HepG2 (cell line): ENCODE data around the gene DBN1. TPM values are rescaled to one million over a fixed set of nuclear protein-coding genes. Genes with fewer than 3 reads are reported as not detected.
A peak's percentile ranks its signal among the peaks of the same experiment; 100 is the strongest.

Experiments
- ARHGAP35 ChIP-seq: sonication (generic); formaldehyde crosslinking; IDR thresholded peaks from 2 replicates; pipeline ENCODE4 v1.9.0; 2022; ENCODE audit warnings: mild to moderate bottlenecking, inconsistent platforms, moderate library complexity, missing genetic modification reagents, borderline replicate concordance
- CCDC6 ChIP-seq: sonication (generic); formaldehyde crosslinking; IDR thresholded peaks from 2 replicates; pipeline ENCODE4 v1.8.1; 2022; ENCODE audit warnings: mild to moderate bottlenecking, missing genetic modification reagents, moderate library complexity
- CEBPG ChIP-seq: IDR thresholded peaks from 2 replicates; pipeline ENCODE4 v1.6.1; 2016
- ESRRA ChIP-seq: sonication (generic); formaldehyde crosslinking; IDR thresholded peaks from 2 replicates; pipeline ENCODE4 v1.5.1; 2020; ENCODE audit warnings: mild to moderate bottlenecking, low read depth, missing genetic modification reagents
- GABPB1 ChIP-seq: IDR thresholded peaks from 2 replicates; pipeline ENCODE4 v1.6.1; 2016; ENCODE audit warnings: mild to moderate bottlenecking, missing genetic modification reagents, moderate library complexity, missing compliant biosample characterization
- GATAD2A ChIP-seq: IDR thresholded peaks from 2 replicates; pipeline ENCODE4 v1.6.1; 2016
- GFI1 ChIP-seq: sonication (generic); formaldehyde crosslinking; IDR thresholded peaks from 2 replicates; pipeline ENCODE4 v1.5.0; 2020; ENCODE audit warnings: missing genetic modification reagents, mild to moderate bottlenecking, borderline replicate concordance
- HIVEP1 ChIP-seq: sonication (generic); formaldehyde crosslinking; IDR thresholded peaks from 2 replicates; pipeline ENCODE4 v1.4.0; 2020; ENCODE audit warnings: mild to moderate bottlenecking, missing genetic modification reagents
- MAFF ChIP-seq: IDR thresholded peaks from 2 replicates; pipeline ENCODE4 v1.6.1; 2011; ENCODE audit warnings: low read depth, low read length, improper control_type of control experiment
- MBD4 ChIP-seq: IDR thresholded peaks from 2 replicates; pipeline ENCODE4 v1.6.1; 2012; ENCODE audit warnings: low read length, inconsistent platforms, borderline replicate concordance
- NFYC ChIP-seq: IDR thresholded peaks from 2 replicates; pipeline ENCODE4 v1.6.1; 2016; ENCODE audit warnings: missing genetic modification reagents, missing compliant biosample characterization
- NKX3-1 ChIP-seq: sonication (generic); formaldehyde crosslinking; IDR thresholded peaks from 2 replicates; pipeline ENCODE4 v1.5.0; 2020; ENCODE audit warnings: missing genetic modification reagents
- NR2F1 ChIP-seq, 2 experiments: fragments of 450-650 bp in 1 of 2; formaldehyde crosslinking in 1 of 2; IDR thresholded peaks; 2 replicates each; pipeline versions ENCODE4 v1.5.0 to v1.6.1; 2016 to 2020; ENCODE audit warnings: mild to moderate bottlenecking in 1 of 2, missing compliant biosample characterization in 1 of 2, missing genetic modification reagents in 1 of 2, moderate library complexity in 1 of 2
- RORA ChIP-seq: sonication (generic); formaldehyde crosslinking; IDR thresholded peaks from 2 replicates; pipeline ENCODE4 v1.5.0; 2020; ENCODE audit warnings: mild to moderate bottlenecking, missing genetic modification reagents, moderate library complexity
- SIX1 ChIP-seq: sonication (generic); formaldehyde crosslinking; IDR thresholded peaks from 2 replicates; pipeline ENCODE4 v1.4.0; 2020; ENCODE audit warnings: missing genetic modification reagents, borderline replicate concordance
- SOX6 ChIP-seq, 2 experiments: fragments of 450-650 bp in 1 of 2; sonication (generic) in 1 of 2; formaldehyde crosslinking in 1 of 2; IDR thresholded peaks; 2 replicates each; pipeline versions ENCODE4 v1.4.0 to v1.6.1; 2017 to 2020; ENCODE audit warnings: antibody characterized with exemption in 1 of 2, mild to moderate bottlenecking in 1 of 2, missing genetic modification reagents in 1 of 2
- TFDP2 ChIP-seq: sonication (generic); formaldehyde crosslinking; IDR thresholded peaks from 2 replicates; pipeline ENCODE4 v1.4.0; 2020; ENCODE audit warnings: missing genetic modification reagents
- ZBTB44 ChIP-seq: sonication (generic); formaldehyde crosslinking; IDR thresholded peaks from 2 replicates; pipeline ENCODE4 v1.4.0; 2020; ENCODE audit warnings: missing genetic modification reagents
- ZNF10 ChIP-seq: sonication (generic); formaldehyde crosslinking; IDR thresholded peaks from 2 replicates; pipeline ENCODE4 v1.4.0; 2020; ENCODE audit warnings: mild to moderate bottlenecking, low read depth, missing genetic modification reagents, borderline replicate concordance
- ZNF3 ChIP-seq: IDR thresholded peaks from 2 replicates; pipeline ENCODE4 v1.7.0; 2017; ENCODE audit warnings: inconsistent platforms
- ZNF33B ChIP-seq: sonication (generic); formaldehyde crosslinking; IDR thresholded peaks from 2 replicates; pipeline ENCODE4 v1.5.1; 2020; ENCODE audit warnings: mild to moderate bottlenecking, missing genetic modification reagents
- ZNF598 ChIP-seq: sonication (generic); formaldehyde crosslinking; IDR thresholded peaks from 2 replicates; pipeline ENCODE4 v1.5.1; 2020; ENCODE audit warnings: mild to moderate bottlenecking, missing genetic modification reagents, borderline replicate concordance
- ZNF713 ChIP-seq: sonication (generic); formaldehyde crosslinking; IDR thresholded peaks from 2 replicates; pipeline ENCODE4 v1.4.0; 2020; ENCODE audit warnings: mild to moderate bottlenecking, missing genetic modification reagents
- ZNF777 ChIP-seq: sonication (generic); formaldehyde crosslinking; IDR thresholded peaks from 2 replicates; pipeline ENCODE4 v1.4.0; 2020; ENCODE audit warnings: missing genetic modification reagents
- ZNF780A ChIP-seq: sonication (generic); formaldehyde crosslinking; IDR thresholded peaks from 2 replicates; pipeline ENCODE4 v1.8.0; 2022; ENCODE audit warnings: mild to moderate bottlenecking, missing genetic modification reagents, moderate library complexity
- polyA plus RNA-seq, 8 experiments: library from polyadenylated mRNA; depleted of rRNA in 3 of 8; stranded (reverse) in 7 of 8; unstranded in 1 of 8; fragments of >200 nt; fragmentation: Illumina TruSeq in 4 of 8; extraction: Trizol in 4 of 8; gene quantifications; 2 replicates each; pipeline versions ENCODE4 v1.2.1 to v1.2.3, GENCODE V29; 2011 to 2016; ENCODE audit warnings: low read depth in 4 of 8, missing spikeins in 1 of 8, mixed read lengths in 1 of 8; ENCODE audit not compliant: insufficient read depth in 1 of 8
- total RNA-seq, 5 experiments: library from RNA; depleted of rRNA; stranded (reverse); fragments of >200 nt; fragmentation: Illumina TruSeq; extraction: Trizol; gene quantifications; 2 replicates each; pipeline ENCODE4 v1.2.3, GENCODE V29; 2016; ENCODE audit warnings: low read depth in 1 of 5
- TF ChIP-seq, protein P1 (sequence below): sonication (generic); formaldehyde crosslinking; IDR thresholded peaks from 2 replicates; pipeline ENCODE4 v1.5.0; 2020; ENCODE audit warnings: missing genetic modification reagents
- TF ChIP-seq, protein P2 (sequence below): sonication (generic); IDR thresholded peaks from 2 replicates; pipeline ENCODE4 v1.6.1; 2016; ENCODE audit warnings: low read depth, borderline replicate concordance

Gene DBN1
- total and polyA plus RNA-seq, 2 of the 13 experiments (the other 11 are each of a cell fraction or from before 2014, with no cell fraction given) = 27.0 to 37.3 TPM

GRCh38 chr5:177425801-177426565 lies 47.5 kb downstream of the DBN1 start (continued):
- peak; percentile 79; the same call in 1 of the 2 replicates for TF ChIP-seq GFI1
- no peak for TF ChIP-seq ZNF33B (CRISPR knock-in tag)
- TF ChIP-seq, protein P1, sequence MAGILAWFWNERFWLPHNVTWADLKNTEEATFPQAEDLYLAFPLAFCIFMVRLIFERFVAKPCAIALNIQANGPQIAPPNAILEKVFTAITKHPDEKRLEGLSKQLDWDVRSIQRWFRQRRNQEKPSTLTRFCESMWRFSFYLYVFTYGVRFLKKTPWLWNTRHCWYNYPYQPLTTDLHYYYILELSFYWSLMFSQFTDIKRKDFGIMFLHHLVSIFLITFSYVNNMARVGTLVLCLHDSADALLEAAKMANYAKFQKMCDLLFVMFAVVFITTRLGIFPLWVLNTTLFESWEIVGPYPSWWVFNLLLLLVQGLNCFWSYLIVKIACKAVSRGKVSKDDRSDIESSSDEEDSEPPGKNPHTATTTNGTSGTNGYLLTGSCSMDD (CRISPR knock-in tag) = no peak
- TF ChIP-seq ESRRA (CRISPR knock-in tag) = no peak
- TF ChIP-seq CCDC6 (CRISPR knock-in tag) = no peak
- TF ChIP-seq HIVEP1 (CRISPR knock-in tag) = 0 out of 2 replicates have a peak, but pooled peaks have one; percentile 35
- TF ChIP-seq ZNF3 (CRISPR knock-in tag) = peak; percentile 30; the same call in 1 of the 2 replicates
- TF ChIP-seq NKX3-1 (CRISPR knock-in tag) = 0 out of 2 replicates have a peak, but pooled peaks have one; percentile 19
- TF ChIP-seq ZNF780A (CRISPR knock-in tag) = no peak
- TF ChIP-seq ZNF713 (CRISPR knock-in tag) = no peak
- TF ChIP-seq, protein P2, sequence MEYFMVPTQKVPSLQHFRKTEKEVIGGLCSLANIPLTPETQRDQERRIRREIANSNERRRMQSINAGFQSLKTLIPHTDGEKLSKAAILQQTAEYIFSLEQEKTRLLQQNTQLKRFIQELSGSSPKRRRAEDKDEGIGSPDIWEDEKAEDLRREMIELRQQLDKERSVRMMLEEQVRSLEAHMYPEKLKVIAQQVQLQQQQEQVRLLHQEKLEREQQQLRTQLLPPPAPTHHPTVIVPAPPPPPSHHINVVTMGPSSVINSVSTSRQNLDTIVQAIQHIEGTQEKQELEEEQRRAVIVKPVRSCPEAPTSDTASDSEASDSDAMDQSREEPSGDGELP = peak; percentile 77
- peak; percentile 91 for TF ChIP-seq NFYC (CRISPR knock-in tag)
- TF ChIP-seq ARHGAP35 (CRISPR knock-in tag) = peak; percentile 41; the same call in 1 of the 2 replicates
- peak; percentile 33; the same call in 1 of the 2 replicates for TF ChIP-seq ZNF598 (CRISPR knock-in tag)
- no peak for TF ChIP-seq SOX6 (IDR thresholded peaks at IDR 0.05)
- TF ChIP-seq SOX6 (CRISPR knock-in tag; IDR thresholded peaks at IDR 0.05) = peak; percentile 64; the same call in 1 of the 2 replicates
- peak; percentile 86 for TF ChIP-seq ZNF777 (CRISPR knock-in tag)
- no peak for TF ChIP-seq RORA (CRISPR knock-in tag)
- no peak; the same call in 1 of the 2 replicates for TF ChIP-seq GATAD2A (CRISPR knock-in tag)
- TF ChIP-seq CEBPG = 0 out of 2 replicates have a peak, but pooled peaks have one; percentile 8
- TF ChIP-seq ZNF10 (CRISPR knock-in tag) = no peak
- TF ChIP-seq ZBTB44 (CRISPR knock-in tag) = no peak
- TF ChIP-seq GABPB1 (CRISPR knock-in tag) = peak; percentile 91
- TF ChIP-seq NR2F1 (CRISPR knock-in tag; IDR thresholded peaks at IDR 0.05) = peak in 1 of 2 experiments; percentile 40; a peak in 1 of 4 replicates
- TF ChIP-seq TFDP2 (CRISPR knock-in tag) = peak; percentile 35; the same call in 1 of the 2 replicates
- TF ChIP-seq MAFF = no peak
- no peak for TF ChIP-seq MBD4
- TF ChIP-seq SIX1 (CRISPR knock-in tag) = 0 out of 2 replicates have a peak, but pooled peaks have one; percentile 29
